Esophagus (tissue), 2 donors: Measurements from ENCODE around the gene SOX10. TPM values are rescaled to one million over a fixed set of nuclear protein-coding genes. Genes with fewer than 3 reads are reported as not detected.
A peak's percentile ranks its signal among the peaks of the same experiment; 100 is the strongest.

Experiments used
- H3K27ac ChIP-seq, 2 donors: one replicate each; pipeline ENCODE4 v1.5.1; 2013; ENCODE audit warnings: low read depth in 2 of 2, mild to moderate bottlenecking in 2 of 2, inconsistent platforms in 1 of 2, low read length in 1 of 2, moderate library complexity in 1 of 2
- H3K27me3 ChIP-seq, 2 donors: one replicate each; pipeline ENCODE4 v1.6.1; 2013; ENCODE audit warnings: low read length in 2 of 2, control low read depth in 1 of 2, mild to moderate bottlenecking in 1 of 2; ENCODE audit not compliant: insufficient read depth in 2 of 2, control insufficient read depth in 1 of 2
- H3K36me3 ChIP-seq, 2 donors: one replicate each; pipeline ENCODE4 v1.6.1; 2013; ENCODE audit warnings: low read length in 1 of 2; ENCODE audit not compliant: control insufficient read depth in 2 of 2, insufficient read depth in 2 of 2
- H3K4me1 ChIP-seq, 2 donors: one replicate each; pipeline ENCODE4 v1.6.1; 2013; ENCODE audit warnings: low read length in 1 of 2; ENCODE audit not compliant: control insufficient read depth in 2 of 2, insufficient read depth in 2 of 2
- H3K4me3 ChIP-seq, 2 donors: one replicate each; pipeline ENCODE4 v1.5.1; 2013; ENCODE audit warnings: low read length in 2 of 2, mild to moderate bottlenecking in 2 of 2, low read depth in 1 of 2, moderate library complexity in 1 of 2
- H3K9me3 ChIP-seq, 2 donors: one replicate each; pipeline ENCODE4 v1.6.1; 2013; ENCODE audit warnings: mild to moderate bottlenecking in 2 of 2, low read depth in 1 of 2, low read length in 1 of 2, moderate library complexity in 1 of 2; ENCODE audit not compliant: control insufficient read depth in 2 of 2, insufficient read depth in 1 of 2
- WGBS, 2 donors: extraction: QIAGEN DNeasy Blood & Tissue Kit; methylation state at CpG; one replicate each; pipeline ENCODE4 v1.1.7; 2013; 5-methylcytosine and 5-hydroxymethylcytosine counted together
- polyA plus RNA-seq, 2 donors: library from polyadenylated mRNA; stranded (reverse); fragments of 200-250 nt; gene quantifications; one replicate each; pipeline ENCODE4 v1.2.3, GENCODE V29; 2013
- donor health status: healthy with polysubstance abuse.
- donor health status: Bipolar disorder and iron deficiency.

SOX10 gene
- polyA plus RNA-seq, 2 donors = 0.63 to 0.99 TPM

DNA sequence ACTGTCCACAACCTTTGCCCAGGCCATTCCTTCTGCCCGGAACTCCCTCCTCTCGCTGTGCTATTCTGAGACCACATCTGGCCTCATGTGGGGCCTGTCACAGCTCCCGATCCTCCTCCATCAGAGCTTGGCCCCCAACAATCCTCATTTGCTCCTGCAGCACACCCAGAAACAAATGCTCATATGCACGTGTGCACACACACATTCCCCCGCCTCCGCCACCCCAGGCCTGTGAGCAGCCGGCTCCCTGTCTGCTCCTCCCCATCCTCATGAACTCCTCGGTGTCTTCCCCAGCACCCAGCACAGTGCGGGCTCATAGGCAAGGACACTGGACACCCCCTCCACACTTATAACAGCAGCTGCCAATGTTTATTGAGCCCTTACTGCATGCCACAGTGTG lies 43.1 kb upstream of the SOX10 start:
- Histone ChIP-seq H3K4me1 (no peaks in the 10 kb centered on the region), H3K36me3 (no peaks in the 10 kb centered on the region), H3K9me3 (no peaks in the 10 kb centered on the region), H3K27me3 (no peaks in the 10 kb centered on the region), H3K4me3 (no peak overlapping the region), H3K27ac (no peak overlapping the region)
- 86% methylated on average over 9 of the region's 9 CpGs for WGBS, 2 donors

DNA sequence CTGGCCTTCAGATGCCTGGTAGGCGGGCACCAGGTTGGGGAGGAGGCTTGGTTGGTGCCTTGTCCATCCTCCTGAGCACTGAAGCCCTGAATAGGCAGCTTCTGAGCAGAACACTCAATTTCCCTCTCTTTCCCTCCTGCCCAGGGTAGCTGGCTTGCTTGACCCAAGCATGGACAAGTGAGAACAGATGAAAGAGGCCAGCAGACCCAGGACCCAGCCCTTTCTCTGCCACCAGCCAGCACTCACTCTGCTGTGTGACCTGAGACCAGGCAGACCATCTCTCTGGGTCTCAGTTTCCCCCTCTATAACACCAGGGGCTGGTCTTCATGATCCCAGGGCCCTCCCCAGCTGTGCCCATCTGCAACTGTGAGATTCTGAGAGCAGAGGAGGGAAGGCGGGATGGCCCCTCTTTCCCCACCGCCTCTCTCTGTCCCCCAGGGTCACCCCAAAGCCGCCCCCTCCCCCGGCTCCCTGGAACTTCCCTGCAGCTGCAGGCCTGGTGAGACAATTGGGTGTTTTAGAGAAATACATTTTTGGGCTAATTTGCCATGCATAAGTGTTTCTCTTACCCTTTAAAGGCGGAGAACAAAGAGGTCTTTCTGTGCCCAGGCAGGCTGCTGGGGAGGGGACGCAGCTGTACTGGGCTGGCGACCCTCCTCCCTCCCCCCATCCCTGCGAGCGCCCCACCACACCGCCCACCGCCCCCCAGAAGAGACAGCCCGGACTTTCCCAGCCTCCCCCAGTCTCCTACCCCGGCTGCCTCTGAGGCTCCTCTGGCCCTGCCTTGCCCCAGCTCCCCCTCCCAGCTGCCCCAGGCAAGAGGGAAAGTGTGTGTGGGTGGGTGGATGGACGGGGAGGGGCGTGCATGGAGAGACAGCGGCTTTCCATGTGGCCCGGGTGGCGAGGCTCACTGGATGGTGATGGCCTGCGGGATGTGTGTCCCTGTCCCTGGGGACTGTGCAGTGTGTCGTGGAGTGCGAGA lies 42.1 kb upstream of the SOX10 start:
- WGBS, 2 donors = 70 to 75% methylated on average over 21 to 22 of the region's 22 CpGs
- H3K9me3 ChIP-seq = no peaks in the 10 kb centered on the region
- H3K36me3 ChIP-seq = no peaks in the 10 kb centered on the region
- H3K27ac ChIP-seq = no peak overlapping the region
- no peaks in the 10 kb centered on the region for H3K4me1 ChIP-seq
- H3K4me3 ChIP-seq = no peak overlapping the region
- H3K27me3 ChIP-seq = no peaks in the 10 kb centered on the region

DNA sequence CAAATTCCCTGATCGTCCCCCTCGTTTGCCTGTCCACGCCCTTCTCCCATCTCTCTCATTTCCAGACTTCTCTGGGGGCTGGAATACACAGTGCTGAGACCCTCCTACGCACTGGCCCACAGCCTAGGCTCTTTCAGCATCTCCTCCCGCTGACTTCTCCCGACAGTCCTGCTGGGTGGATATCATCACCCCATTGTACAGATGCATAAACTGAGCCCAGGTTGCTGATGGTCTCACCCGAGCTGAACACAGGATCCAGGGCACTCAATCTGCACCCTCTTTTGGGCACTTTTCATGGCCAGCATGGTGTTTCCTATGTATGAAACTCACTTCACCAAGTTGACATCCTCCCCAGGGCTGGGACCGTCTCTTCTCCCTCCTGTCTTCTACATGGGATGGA lies 41.2 kb upstream of the SOX10 start:
- Histone ChIP-seq H3K4me3 (no peak overlapping the region), H3K4me1 (no peaks in the 10 kb centered on the region), H3K27me3 (no peaks in the 10 kb centered on the region), H3K27ac (no peak overlapping the region), H3K36me3 (no peaks in the 10 kb centered on the region), H3K9me3 (no peaks in the 10 kb centered on the region)
- 89% methylated on average over 8 of the region's 8 CpGs for WGBS, 2 donors

DNA sequence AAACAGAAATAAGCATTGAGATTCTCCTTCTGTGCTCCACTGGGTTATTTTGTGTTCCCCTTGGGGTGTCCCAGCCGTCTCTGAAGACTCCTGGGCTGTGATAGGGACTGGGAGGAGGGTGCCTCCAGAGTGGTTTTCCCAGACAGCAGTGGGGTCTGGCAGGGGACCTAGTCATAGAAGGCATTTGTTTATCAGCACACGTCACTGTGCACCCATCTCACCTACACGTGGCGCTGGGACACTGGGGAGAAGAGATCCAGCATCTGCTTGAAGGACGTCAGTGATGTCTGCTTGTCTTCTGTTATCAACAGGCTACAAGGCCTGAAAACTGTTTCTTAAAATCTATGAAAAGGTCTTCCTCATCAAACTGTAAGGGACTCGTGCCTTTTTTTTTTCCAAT lies 38.7 kb upstream of the SOX10 start:
- 84 to 85% methylated on average over 6 of the region's 6 CpGs for WGBS, 2 donors
- Histone ChIP-seq H3K36me3 (no peaks in the 10 kb centered on the region), H3K4me1 (no peaks in the 10 kb centered on the region), H3K27ac (no peak overlapping the region), H3K4me3 (no peak overlapping the region), H3K27me3 (no peaks in the 10 kb centered on the region), H3K9me3 (no peaks in the 10 kb centered on the region)

DNA sequence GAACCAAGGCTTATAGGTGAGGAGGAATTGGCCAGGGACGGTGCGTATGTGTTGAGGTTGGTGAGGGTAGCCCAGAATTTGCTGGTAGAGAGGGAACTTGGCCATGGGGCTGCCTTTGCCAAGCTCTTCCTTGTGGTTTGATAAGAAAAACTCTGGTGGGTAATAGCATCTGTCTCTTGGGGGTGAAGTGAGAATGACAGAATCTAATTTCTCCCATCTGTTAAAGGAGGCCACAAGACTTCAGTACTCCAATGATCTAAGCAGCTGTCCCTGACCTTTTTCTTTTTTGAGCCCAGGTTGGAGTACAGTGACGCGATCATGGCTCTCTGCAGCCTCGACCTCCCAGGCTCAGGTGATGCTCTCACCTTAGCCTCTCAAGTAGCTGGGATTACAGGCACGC lies 36.9 kb upstream of the SOX10 start:
- Histone ChIP-seq H3K9me3 (no peaks in the 10 kb centered on the region), H3K27ac (no peak overlapping the region), H3K27me3 (no peaks in the 10 kb centered on the region), H3K4me1 (peaks cover 6 to 10% of the 10 kb centered on the region in 2 donors), H3K36me3 (no peaks in the 10 kb centered on the region), H3K4me3 (no peak overlapping the region)
- WGBS, 2 donors = 89 to 92% methylated on average over 6 of the region's 6 CpGs

DNA sequence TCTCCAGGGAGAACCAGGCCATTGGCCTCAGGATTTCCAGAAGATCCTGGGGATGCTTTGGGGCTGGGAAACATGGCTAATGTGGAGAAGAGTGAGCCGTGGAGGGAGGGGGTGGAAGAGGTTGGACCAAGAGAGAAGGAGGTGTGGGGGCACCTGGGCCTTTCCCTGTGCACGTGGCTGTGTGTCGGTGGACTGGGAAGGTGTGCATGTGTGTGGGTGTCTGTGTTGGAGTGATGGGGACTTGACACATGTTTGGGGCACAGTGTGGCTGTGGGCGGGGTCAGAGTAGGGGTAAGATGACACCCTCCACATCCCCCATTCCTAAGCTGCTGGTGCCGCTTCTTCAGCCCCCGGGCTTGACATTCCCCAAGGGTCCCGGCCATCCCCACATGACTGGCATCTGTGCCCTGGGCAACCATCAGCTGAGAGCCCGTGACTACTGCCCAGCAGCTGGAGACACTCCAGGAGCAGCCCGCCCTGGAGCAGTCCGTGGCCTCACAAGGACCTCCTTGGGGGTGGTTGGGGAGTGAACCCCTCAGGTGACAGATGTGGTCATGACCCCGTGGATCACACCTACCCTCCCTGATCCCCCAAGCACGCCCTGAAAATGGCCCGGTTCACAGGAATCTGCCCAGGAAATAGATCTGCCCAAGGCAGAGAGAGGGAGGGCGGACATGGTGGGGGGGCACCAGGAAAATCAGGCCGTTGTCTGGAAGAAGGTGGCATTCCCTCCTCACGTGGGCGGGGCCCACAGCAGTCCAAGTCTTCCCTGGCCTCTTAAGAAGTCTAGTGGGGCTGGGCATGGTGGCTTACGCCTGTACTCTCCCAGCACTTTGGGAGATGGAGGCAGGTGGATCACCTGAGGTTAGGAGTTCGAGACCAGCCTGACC lies 34.8 kb upstream of the SOX10 start:
- H3K27me3 ChIP-seq = no peaks in the 10 kb centered on the region
- H3K4me3 ChIP-seq = no peak overlapping the region
- no peak overlapping the region for H3K27ac ChIP-seq
- H3K9me3 ChIP-seq = no peaks in the 10 kb centered on the region
- H3K36me3 ChIP-seq = no peaks in the 10 kb centered on the region
- 82 to 84% methylated on average over 17 to 19 of the region's 19 CpGs for WGBS, 2 donors
- peaks cover 6 to 14% of the 10 kb centered on the region in 2 donors for H3K4me1 ChIP-seq

DNA sequence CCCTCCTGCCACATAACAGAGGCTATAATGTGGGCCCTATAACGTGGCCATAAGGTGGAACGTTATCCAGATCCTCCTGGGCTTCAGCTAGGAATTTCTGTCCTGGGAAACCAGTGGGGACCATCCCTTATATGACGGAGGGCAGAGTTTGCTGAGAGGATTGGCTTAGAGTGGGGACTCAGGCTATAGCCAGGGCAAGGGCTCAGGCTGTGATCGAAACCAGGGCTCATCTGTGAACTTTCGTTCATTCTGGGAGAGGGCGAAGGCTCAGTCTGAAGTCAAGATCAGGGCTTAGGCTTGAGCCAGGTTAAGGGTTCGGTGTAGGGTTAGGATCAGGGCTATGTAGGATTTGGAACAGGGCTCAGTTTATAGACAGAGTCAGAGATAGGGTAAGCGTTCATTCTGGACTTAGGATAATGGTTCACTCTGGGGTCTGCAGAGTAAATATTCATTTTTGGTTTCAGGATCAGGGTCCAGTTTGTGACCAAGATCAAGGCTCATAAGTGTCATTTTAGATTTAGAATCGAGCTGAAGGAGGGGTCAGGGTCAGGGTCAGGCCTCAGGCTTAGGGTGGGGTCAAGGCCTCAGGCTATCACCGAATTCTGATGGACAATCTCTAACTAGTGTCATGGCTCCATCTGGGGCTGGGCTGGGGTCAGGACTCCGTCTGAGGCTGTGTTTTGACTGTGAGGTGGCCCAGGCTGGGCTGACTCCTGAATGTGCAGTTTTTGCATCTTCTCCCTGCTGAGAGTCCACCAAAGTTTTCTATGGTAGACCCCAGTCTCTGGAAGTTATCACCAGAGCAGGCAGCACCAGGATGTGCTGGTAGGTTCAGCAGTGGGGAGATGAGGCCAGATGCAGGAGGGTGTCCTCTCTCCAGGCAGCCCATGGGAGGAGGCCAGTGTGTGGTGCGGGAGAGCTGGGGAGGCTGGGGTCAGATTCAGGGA lies 33.9 kb upstream of the SOX10 start:
- H3K36me3 ChIP-seq = no peaks in the 10 kb centered on the region
- 87 to 89% methylated on average over 12 of the region's 12 CpGs for WGBS, 2 donors
- H3K9me3 ChIP-seq = no peaks in the 10 kb centered on the region
- H3K27ac ChIP-seq = peak overlapping the region in 1 of 2 donors; percentile 87
- H3K4me3 ChIP-seq = no peak overlapping the region
- H3K4me1 ChIP-seq = peaks cover 6 to 14% of the 10 kb centered on the region in 2 donors
- no peaks in the 10 kb centered on the region for H3K27me3 ChIP-seq

DNA sequence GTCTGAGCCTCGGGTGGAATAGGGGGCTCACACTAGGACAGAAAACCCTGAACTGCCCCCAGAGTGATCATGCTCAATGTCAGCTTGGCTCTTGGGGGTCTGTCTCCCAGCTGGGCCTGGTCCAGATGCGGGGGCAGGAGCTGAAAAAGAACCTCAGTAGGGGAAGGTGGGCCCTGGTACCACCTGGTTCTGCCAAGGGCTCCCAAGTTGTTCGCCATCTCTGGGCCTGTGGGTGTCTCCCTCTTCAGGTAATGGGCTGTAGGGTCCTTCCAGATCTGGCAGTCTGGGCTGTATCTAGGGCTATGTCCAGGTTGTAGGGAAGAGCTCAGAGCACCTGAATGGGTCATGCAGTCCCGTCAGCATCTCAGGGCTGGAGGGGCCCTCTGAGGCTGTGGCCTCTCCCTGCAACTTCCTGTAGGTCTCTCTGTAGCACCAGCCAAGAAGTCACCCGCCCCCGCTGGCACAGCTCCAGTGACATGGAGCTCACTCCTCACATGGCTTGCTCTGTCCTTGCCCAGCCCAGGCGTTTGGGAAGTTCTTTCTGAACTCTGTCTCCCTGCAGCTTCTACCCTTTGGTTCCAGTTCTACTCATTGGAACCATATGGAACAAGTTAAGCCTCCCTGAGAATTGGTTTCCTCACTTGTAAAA lies 33.0 kb upstream of the SOX10 start:
- 43 to 46% methylated on average over 7 of the region's 7 CpGs for WGBS, 2 donors
- Histone ChIP-seq H3K4me3 (no peak overlapping the region), H3K27ac (peak overlapping the region in 1 of 2 donors; percentile 87)

More for the DNA sequence above, 33.0 kb upstream of the SOX10 start:
- Histone ChIP-seq H3K36me3 (no peaks in the 10 kb centered on the region), H3K9me3 (no peaks in the 10 kb centered on the region), H3K4me1 (peaks cover 6 to 14% of the 10 kb centered on the region in 2 donors), H3K27me3 (no peaks in the 10 kb centered on the region)
